Measurements from ENCODE around the gene KIAA0513. TPM values are rescaled to one million over a fixed set of nuclear protein-coding genes. Genes with fewer than 3 reads are reported as not detected.

KIAA0513 gene
- total and polyA plus RNA-seq, 2 of the 13 experiments (the other 11 are each of a cell fraction or from before 2014, with no cell fraction given), result 1.8 TPM

- TF ChIP-seq HNF1A (IDR thresholded peaks at IDR 0.05; ENCODE audit: low read depth) (no peak), HNF1A (CRISPR knock-in tag; IDR thresholded peaks at IDR 0.05; ENCODE audit: borderline replicate concordance) (peak; percentile 48; the same call in 1 of the 2 replicates), ZNF761 (CRISPR knock-in tag; conservative IDR thresholded peaks at IDR 0.05) (0 out of 2 replicates have a peak, but pooled peaks have one; percentile 86), ZNF572 (CRISPR knock-in tag; IDR thresholded peaks at IDR 0.05) (peak; percentile 83), TFE3 (CRISPR knock-in tag; IDR thresholded peaks at IDR 0.05) (peak; percentile 70), BCL3 (CRISPR knock-in tag; IDR thresholded peaks at IDR 0.05) (peak; percentile 62; the same call in 1 of the 2 replicates), ZNF552 (CRISPR knock-in tag; IDR thresholded peaks at IDR 0.05; ENCODE audit: borderline replicate concordance) (no peak), ATM (IDR thresholded peaks at IDR 0.05; ENCODE audit: borderline replicate concordance) (no peak), SNAPC2 (CRISPR knock-in tag; IDR thresholded peaks at IDR 0.05) (0 out of 2 replicates have a peak, but pooled peaks have one; percentile 59), E2F2 (CRISPR knock-in tag; IDR thresholded peaks at IDR 0.05; ENCODE audit: borderline replicate concordance) (no peak), NR2F6 (IDR thresholded peaks at IDR 0.05) (peak; percentile 96), NR2F6 (CRISPR knock-in tag; IDR thresholded peaks at IDR 0.05) (peak; percentile 98), ZNF501 (CRISPR knock-in tag; IDR thresholded peaks at IDR 0.05) (peak; percentile 94), ZNF350 (CRISPR knock-in tag; IDR thresholded peaks at IDR 0.05; ENCODE audit: borderline replicate concordance, low read depth) (peak; percentile 79; the same call in 1 of the 2 replicates), PRDM10 (CRISPR knock-in tag; IDR thresholded peaks at IDR 0.05; ENCODE audit: low read depth) (peak; percentile 92), ZNF781 (CRISPR knock-in tag; IDR thresholded peaks at IDR 0.05; ENCODE audit: borderline replicate concordance, not compliant biosample characterization) (peak; percentile 68), ZFP1 (CRISPR knock-in tag; IDR thresholded peaks at IDR 0.05) (peak; percentile 43; the same call in 1 of the 2 replicates), RBFOX2 (IDR thresholded peaks at IDR 0.05; ENCODE audit: low read depth, low read length) (no peak)
These were observed 87.4 kb downstream of the KIAA0513 start (continued) for GRCh38 chr16:85114909-85115567.

Data from HepG2 (cell line).